Muscle of arm (tissue), 12 donors: Measurements from ENCODE around the gene OPCML. TPM values are rescaled to one million over a fixed set of nuclear protein-coding genes. Genes with fewer than 3 reads are reported as not detected.

Experiments
- DNase-seq: peaks from one replicate; pipeline ENCODE4 v3.0.0-alpha.2; 2013
- polyA plus RNA-seq, 12 donors: library from polyadenylated mRNA; unstranded; fragments of 120-200 nt; gene quantifications; one replicate each; pipeline ENCODE4 v1.2.1, GENCODE V29; 2013; ENCODE audit not compliant: insufficient read length in 12 of 12

Gene OPCML
- polyA plus RNA-seq, 12 donors: 1.1 to 3.0 (median 1.8) TPM; not detected in 1

GRCh38 chr11:132744771-132745170 lies 787.5 kb downstream of the OPCML start:
- no peak for DNase-seq

- no peak for DNase-seq
Measured at GRCh38 chr11:132743601-132744000, 788.7 kb downstream of the OPCML start.

GRCh38 chr11:132742929-132743328 lies 789.4 kb downstream of the OPCML start:
- no peak for DNase-seq

GRCh38 chr11:132734217-132734616 lies 798.1 kb downstream of the OPCML start:
- DNase-seq: no peak

- no peak for DNase-seq
Measured at GRCh38 chr11:132728026-132728425, 804.3 kb downstream of the OPCML start.

GRCh38 chr11:132721526-132721925 lies 810.8 kb downstream of the OPCML start:
- no peak for DNase-seq

GRCh38 chr11:132719684-132720083 lies 812.6 kb downstream of the OPCML start:
- no peak for DNase-seq

- DNase-seq: no peak
Measured at GRCh38 chr11:132718711-132719671, 813.3 kb downstream of the OPCML start.

- DNase-seq: no peak
Measured at GRCh38 chr11:132717824-132718223, 814.5 kb downstream of the OPCML start.

- no peak for DNase-seq
Measured at GRCh38 chr11:132716037-132716436, 816.3 kb downstream of the OPCML start.

- DNase-seq: no peak
Measured at GRCh38 chr11:132714859-132715440, 817.4 kb downstream of the OPCML start.

- DNase-seq: no peak
Measured at GRCh38 chr11:132712466-132712865, 819.8 kb downstream of the OPCML start.

- no peak for DNase-seq
Measured at GRCh38 chr11:132704781-132705375, 827.4 kb downstream of the OPCML start.

GRCh38 chr11:132692891-132693290 lies 839.4 kb downstream of the OPCML start:
- no peak for DNase-seq

GRCh38 chr11:132691848-132692550 lies 840.3 kb downstream of the OPCML start:
- no peak for DNase-seq

GRCh38 chr11:132686886-132687285 lies 845.4 kb downstream of the OPCML start:
- no peak for DNase-seq

GRCh38 chr11:132685174-132685611 lies 847.1 kb downstream of the OPCML start:
- DNase-seq: no peak

GRCh38 chr11:132683602-132684001 lies 848.7 kb downstream of the OPCML start:
- no peak for DNase-seq

- no peak for DNase-seq
Measured at GRCh38 chr11:132681971-132682370, 850.3 kb downstream of the OPCML start.

GRCh38 chr11:132680584-132680983 lies 851.7 kb downstream of the OPCML start:
- DNase-seq: no peak

GRCh38 chr11:132674151-132674550 lies 858.1 kb downstream of the OPCML start:
- DNase-seq: peak; percentile 21

GRCh38 chr11:132671851-132672370 lies 860.4 kb downstream of the OPCML start:
- no peak for DNase-seq
